Keratinocyte (primary cell): ENCODE data around the gene CCL28.

Experiments
- CTCF ChIP-seq, 3 experiments: IDR thresholded peaks in 1 of 3; conservative IDR thresholded peaks in 1 of 3; optimal IDR thresholded peaks in 1 of 3; 2 replicates in 2 of 3; 3 replicates in 1 of 3; pipeline versions ENCODE3 to v1.5.1; 2011; ENCODE audit warnings: low read length in 3 of 3, mild to moderate bottlenecking in 3 of 3, moderate library complexity in 2 of 3, control low read depth in 1 of 3, inconsistent platforms in 1 of 3; ENCODE audit not compliant: insufficient read depth in 2 of 3; ENCODE audit errors: extremely low read depth in 1 of 3
- EZH2 ChIP-seq: IDR thresholded peaks from one replicate; pipeline ENCODE4 v1.6.1; 2012; ENCODE audit warnings: inconsistent platforms, mild to moderate bottlenecking, low read length, moderate library complexity

GRCh38 chr5:43348861-43349363, 63.3 kb downstream of the CCL28 start:
- no peak for TF ChIP-seq CTCF (optimal IDR thresholded peaks at IDR 0.05 in 1 of 3, IDR thresholded peaks at IDR 0.05 in 1 of 3, conservative IDR thresholded peaks at IDR 0.05 in 1 of 3; ENCODE audit: extremely low read depth in 1 of 3, insufficient read depth in 2 of 3, low read length in 3 of 3)
- TF ChIP-seq EZH2, result no peak
